ENCODE data around the gene ATP8B1.

DNA sequence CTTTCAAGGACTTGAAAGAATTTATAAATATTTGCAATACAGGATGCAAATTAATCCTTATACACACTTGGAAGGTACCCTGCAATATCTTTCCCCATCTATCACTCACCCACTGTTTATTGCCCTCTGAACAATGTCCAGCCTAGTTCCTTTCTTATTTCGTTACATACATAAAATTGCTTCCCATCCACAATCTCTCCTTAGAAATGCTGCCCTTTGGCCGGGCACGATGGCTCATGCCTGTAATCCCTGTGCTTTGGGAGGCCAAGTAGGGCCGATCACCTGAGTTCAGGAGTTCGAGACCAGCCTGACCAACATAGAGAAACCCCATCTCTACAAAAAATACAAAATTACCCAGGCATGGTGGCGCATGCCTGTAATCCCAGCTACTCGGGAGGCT, 41.2 kb upstream of the ATP8B1 start:
- TF ChIP-seq POLR2A (IDR thresholded peaks at IDR 0.05) = no peak
- TF ChIP-seq CTCF (IDR thresholded peaks at IDR 0.05) = no peak
